Suppressor macrophage treated with lipopolysaccharide for 1 hour (primary cell): ENCODE data around the gene PRDM5.

ENCODE experiments used
- DNase-seq, 3 donors: peaks; one replicate each; pipeline ENCODE4 v3.0.0-alpha.2; 2020 to 2022

PRDM5 gene

DNA sequence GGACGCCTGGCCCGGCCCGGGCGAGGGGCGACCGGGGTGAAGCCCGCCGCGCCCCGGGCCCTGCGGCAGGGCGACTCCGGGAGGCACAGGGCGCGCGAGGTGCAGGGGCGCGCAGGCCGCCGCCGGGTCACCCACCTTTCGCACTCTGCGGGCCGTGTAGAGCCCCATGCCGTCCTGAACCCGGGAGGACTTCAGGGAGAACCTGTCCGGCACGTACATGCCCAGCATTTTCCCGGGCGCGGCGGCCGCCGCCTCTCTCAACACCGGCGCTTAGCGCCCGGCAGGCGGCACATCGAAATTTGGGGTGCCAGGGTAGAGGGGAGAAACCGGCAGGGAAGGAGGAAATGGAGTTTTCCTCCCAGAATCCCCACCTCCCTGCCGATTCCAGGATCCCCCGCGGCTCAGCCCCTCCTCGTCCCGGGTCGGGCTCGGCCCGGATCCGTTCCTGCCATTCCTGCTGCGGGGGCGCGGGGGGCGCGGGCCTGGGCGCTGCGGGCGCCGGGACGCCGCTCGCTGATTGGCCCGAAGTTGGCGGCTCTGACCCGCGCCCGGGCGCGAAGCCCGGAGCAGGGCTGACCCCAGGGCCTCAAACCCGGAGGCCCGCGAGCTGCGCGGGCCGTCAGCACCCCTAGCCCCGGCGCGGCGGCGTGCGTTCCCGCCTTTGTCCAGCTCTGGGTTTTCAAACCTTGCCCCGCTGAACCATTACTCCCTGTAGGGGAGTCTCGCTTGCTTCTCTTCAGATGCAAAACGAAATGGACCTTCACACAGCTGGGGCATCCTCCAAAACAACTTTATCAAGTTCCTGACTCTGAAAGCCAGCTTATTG, at the start of gene PRDM5:
TSS of gene PRDM5 (minus strand) at position 346 of the 826 bp plus-strand sequence. CDS start at position 228, 118 bp downstream.
- peak in 2 of 3 donors; percentile 20 to 49 for DNase-seq

DNA sequence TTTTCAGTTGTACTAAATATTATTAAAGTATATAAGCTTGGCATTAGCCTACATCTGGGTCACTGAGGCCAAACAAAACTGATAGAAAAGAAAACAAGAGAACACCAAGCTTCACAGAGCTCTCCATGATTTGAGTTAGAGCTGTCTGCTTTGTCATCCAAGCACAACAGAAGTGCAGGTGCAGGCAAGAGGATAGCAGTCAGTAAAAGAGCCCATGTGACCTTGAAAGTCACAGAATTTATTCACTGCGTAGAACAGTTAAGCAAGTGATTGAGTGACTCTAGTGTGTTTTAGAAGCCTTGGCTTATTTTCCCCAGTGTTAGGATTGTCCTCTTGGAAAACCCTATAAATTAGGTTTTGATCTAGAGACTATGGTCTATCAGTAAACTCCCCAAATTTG, 49.4 kb upstream of the PRDM5 start:
- no peak for DNase-seq

DNA sequence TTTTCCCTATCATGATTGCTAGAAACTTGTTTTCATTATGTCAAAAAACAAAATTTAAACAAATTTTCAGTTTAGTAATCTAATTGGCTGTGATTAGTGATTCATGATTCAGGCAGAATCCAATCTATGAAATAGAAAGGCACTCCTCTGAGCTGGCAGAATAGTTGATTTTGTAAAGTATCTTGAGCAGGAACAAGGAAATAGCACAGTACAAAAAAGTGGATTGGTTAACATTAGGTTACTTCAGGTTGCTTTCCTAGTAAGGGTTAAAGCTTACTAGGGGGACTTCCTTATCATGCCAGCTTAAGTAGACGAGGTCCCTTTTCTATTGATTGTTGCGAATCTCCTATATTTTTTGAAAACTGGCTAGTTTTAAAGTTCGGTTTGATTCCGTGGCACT, 43.4 kb upstream of the PRDM5 start:
- no peak for DNase-seq

GRCh38 chr4:120964596-120964995, 42.1 kb upstream of the PRDM5 start:
- DNase-seq, result no peak

- no peak for DNase-seq
Observed at GRCh38 chr4:120963449-120963848, 40.9 kb upstream of the PRDM5 start.

- no peak for DNase-seq
Observed at GRCh38 chr4:120960656-120961267, 38.2 kb upstream of the PRDM5 start.

GRCh38 chr4:120948382-120948781, 25.9 kb upstream of the PRDM5 start:
- DNase-seq, result no peak

- no peak for DNase-seq
Observed at GRCh38 chr4:120942776-120943175, 20.2 kb upstream of the PRDM5 start.

GRCh38 chr4:120940547-120940946, 18.0 kb upstream of the PRDM5 start:
- no peak for DNase-seq

- no peak for DNase-seq
Observed at GRCh38 chr4:120939693-120940092, 17.2 kb upstream of the PRDM5 start.

- no peak for DNase-seq
Observed at GRCh38 chr4:120929847-120930246, 7.3 kb upstream of the PRDM5 start.

DNA sequence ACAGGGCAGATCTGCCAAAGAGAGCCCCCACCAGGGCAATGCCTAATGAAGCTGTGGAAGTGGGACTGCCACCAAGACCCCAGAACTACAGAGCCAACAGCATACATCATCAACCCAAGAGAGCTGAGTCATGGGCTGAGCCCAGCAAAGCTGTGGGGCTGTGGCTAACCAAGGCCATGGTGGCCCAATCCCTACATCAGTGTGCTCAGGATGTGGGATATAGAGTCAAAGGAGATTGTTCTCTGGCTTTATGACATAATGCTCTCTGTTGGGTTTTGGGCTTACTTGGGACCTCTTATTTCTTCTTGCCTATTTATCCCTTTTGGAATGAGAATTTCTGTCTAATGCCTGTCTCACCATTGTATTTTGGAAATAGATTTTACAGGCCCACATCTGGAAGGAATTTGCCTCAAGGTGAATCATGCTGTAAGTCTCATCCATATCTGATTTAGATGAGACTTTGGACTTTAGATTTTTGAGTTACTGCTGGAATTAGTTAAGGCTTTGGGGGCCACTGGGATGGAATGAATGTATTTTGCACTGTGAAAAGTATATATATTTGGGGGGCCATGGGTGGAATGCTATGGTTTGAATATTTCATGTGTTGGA, 5.4 kb upstream of the PRDM5 start:
- DNase-seq, result no peak

DNA sequence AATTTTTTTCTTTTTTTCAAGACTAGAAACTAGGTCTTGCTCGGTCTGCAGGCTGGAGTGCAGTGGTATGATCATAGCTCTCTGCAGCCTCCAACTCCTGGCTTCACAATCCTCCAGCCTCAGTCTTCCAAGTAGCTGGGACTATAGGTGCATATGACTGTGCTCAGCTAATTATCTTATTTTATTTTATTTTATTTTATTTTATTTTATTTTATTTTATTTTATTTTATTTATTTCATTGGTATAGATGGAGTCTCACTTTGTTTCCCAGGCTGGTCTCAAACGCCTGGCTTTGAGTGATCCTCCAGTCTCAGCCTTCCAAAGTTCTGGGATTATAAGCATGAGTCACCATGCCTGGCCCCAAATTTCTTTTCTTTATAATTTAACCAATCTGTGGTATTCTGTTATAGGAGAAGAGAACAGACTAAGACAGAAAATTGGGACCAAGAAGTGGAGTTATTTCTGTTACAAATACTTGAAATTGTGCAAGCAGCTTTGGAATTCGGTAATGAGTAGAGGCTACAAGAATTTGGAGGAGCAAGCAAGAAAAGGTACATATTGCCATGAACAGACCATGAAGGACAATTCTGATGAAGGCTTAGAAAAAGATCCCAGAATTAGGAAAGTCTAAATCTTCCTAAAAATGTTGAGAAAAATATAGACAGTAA, 4.0 kb upstream of the PRDM5 start:
- DNase-seq, result no peak

- DNase-seq, result no peak
Observed at GRCh38 chr4:120924931-120925330, 2.4 kb upstream of the PRDM5 start.

- DNase-seq, result no peak
Observed at GRCh38 chr4:120923207-120923522, 639 bp upstream of the PRDM5 start.

GRCh38 chr4:120921456-120922380, 808 bp downstream of the PRDM5 start:
- peak; percentile 49 to 85 (median 75) for DNase-seq

DNA sequence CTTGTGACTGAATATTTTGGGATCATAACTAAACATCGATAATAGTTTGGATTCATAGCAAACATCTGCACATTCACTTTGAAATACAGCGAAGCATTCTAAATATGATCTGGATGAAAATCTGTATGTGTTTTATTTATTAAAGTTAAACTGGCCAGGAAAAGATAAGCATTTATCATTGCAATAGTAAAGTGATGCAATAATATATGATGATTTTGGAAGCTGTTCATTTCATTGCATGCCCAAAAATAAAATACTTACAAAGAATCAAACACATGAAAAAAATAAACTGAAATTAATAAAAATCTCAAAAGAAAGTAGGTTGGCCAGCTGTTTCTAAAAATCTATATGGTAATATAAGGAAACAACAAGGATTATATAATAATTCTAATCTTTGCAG, 1.9 kb downstream of the PRDM5 start:
- DNase-seq, result no peak

DNA sequence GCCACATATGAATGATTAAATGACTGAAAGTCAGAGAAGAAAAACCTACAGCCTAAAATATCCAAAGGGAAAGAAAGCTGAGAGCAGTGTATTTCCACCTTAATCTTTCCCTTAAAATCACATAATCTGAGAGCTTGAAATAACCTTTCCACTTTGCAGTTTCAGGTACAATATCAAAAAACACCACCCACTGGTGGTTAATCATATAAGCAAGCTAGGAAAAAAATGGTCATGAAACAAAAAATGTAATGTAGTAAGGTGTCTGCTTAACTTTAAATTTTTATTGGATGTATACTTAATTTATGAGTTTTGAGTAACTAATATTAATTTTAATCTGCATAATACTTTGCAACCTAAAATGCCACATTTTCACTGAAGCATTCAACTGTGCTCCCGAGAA, 3.2 kb downstream of the PRDM5 start:
- no peak for DNase-seq

GRCh38 chr4:120918788-120919187, 3.7 kb downstream of the PRDM5 start:
- peak in 1 of 3 donors; percentile 6 for DNase-seq

DNA sequence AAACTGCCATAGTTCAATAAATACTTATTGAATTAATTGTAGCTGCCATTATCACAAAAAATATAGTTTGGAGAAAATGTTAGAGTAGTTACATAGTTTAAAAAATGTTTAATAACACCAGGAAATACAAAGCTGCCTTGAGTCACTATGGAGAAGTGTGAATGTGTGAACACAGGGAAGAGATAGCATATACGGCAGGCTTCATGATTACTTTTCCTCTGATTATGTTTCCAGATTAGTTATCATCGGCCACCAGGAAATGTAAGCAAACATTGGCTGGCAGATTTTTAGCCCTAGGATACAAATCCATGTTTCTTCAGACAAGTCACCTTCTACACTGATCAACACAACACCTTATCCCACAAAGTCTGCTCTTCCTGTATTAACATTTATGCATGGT, 4.4 kb downstream of the PRDM5 start:
- no peak for DNase-seq

DNA sequence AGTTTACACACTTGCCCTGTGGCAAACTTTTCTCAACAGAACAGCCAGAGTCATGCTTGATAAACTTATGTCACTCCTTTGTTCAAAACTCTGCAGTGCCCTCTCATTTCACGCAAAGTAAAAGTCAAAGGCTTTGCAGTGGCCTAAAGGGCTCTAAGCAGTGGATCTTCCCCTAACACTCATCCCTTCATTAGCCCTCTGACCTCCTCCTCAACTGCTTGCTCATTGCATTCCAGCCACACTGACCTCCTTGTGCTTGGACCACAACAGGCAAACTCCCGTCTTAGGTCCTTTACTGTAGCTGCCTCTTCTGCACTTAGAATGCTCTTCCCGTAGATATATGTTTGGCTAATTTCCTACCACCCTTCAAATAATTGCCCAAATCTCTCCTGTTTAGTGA, 5.6 kb downstream of the PRDM5 start:
- DNase-seq, result no peak

GRCh38 chr4:120915336-120915735, 7.2 kb downstream of the PRDM5 start:
- DNase-seq, result no peak

DNA sequence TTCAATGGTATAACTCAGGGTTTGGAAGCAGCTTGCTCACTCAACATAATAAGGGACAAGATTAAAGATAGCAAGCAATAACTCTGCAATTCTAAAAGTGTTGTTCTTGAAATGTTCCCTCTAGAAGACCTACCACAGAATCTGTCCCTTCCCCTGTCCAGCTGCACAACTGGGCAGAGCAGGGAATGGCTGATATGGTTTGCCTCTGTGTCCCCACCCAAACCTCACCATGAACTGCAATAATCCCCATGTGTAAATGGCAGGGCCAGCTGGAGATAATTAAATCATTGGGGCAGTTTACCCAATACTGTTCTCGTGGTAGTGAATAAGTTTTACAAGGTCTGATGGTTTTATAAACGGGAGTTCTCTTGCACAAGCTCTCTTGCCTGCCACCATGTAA, 19.1 kb downstream of the PRDM5 start:
- DNase-seq, result no peak
